HG03097 (cell line): Measurements from ENCODE around the gene RNASE11.

Experiments
- ATAC-seq: cut with Tn5 transposase; IDR thresholded peaks from one replicate; pipeline ENCODE4 v1.9.1; 2021; ENCODE audit not compliant: unreplicated experiment, low FRiP score

Gene RNASE11

DNA sequence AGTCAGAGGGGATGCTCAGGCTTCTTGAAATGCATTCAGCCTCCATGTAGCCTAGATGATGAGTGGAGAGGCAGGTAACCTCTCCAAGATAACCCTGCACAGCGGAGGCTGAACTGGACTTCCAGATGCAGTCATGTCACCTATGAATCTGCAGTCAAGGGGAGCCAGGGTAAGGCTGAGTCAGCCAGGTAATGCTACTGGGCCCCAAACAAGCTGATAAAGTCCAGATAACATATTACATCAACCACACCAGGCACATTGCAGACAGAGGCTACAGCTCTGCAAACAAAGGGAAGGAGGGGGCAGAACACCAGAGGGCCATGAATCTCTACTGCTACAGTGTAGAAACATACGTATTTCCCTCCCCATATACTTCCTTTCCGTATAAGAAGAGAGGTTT lies 40.9 kb downstream of the RNASE11 start:
- no peak for ATAC-seq

DNA sequence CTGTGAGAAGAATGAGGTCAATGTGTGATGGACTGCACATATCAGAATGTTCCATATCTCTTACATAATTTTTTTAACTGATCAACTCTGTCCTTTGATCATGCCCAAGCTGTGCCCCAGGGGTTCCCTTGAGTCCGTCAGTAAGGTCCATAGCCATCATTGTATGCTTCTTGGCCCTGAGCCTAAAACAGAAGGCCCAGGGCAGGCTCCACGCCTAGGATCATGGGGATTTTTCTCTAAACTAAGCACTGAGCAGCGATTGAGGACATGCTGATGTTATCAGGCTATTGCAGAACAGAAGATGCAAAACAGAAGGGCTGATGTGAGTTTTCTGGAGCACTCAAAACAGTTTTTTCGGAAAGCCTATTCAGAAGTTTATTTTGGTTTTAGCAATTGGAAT lies 47.9 kb downstream of the RNASE11 start:
- ATAC-seq, result no peak
